Keratinocyte (primary cell): ENCODE results near the gene CTR9. TPM values are rescaled to one million over a fixed set of nuclear protein-coding genes. Genes with fewer than 3 reads are reported as not detected.
A peak's percentile ranks its signal among the peaks of the same experiment; 100 is the strongest.

ENCODE experiments used
- DNase-seq: peaks from one replicate; pipeline ENCODE4 v3.0.0-alpha.2; 2011; ENCODE audit warnings: low read depth, missing footprints, low spot score
- FAIRE-seq: peaks from 2 replicates; lab custom pipeline; 2011; peaks lifted over from hg19 to GRCh38; lab: Jason Lieb, UNC
- H2AFZ ChIP-seq: 2 replicates; pipeline ENCODE4 v1.6.0; 2012; ENCODE audit warnings: low read length, control low read depth, inconsistent platforms; ENCODE audit not compliant: control insufficient read depth
- H3K27ac ChIP-seq: 2 replicates; pipeline ENCODE4 v1.5.1; 2011; ENCODE audit warnings: low read length; ENCODE audit not compliant: control insufficient read depth, insufficient read depth
- H3K27me3 ChIP-seq: 3 replicates; pipeline ENCODE4 v1.6.0; 2011; ENCODE audit warnings: low read length; ENCODE audit not compliant: control insufficient read depth, insufficient read depth; ENCODE audit errors: extremely low read depth
- H3K36me3 ChIP-seq, 2 experiments: 2 replicates in 1 of 2; 3 replicates in 1 of 2; pipeline ENCODE4 v1.5.1; 2011; ENCODE audit warnings: low read length in 2 of 2, mild to moderate bottlenecking in 1 of 2; ENCODE audit not compliant: control insufficient read depth in 2 of 2, insufficient read depth in 2 of 2; ENCODE audit errors: extremely low read depth in 1 of 2
- H3K4me1 ChIP-seq: 3 replicates; pipeline ENCODE4 v1.5.1; 2011; ENCODE audit warnings: low read length; ENCODE audit not compliant: control insufficient read depth, insufficient read depth; ENCODE audit errors: extremely low read depth
- H3K4me2 ChIP-seq: 3 replicates; pipeline ENCODE4 v1.6.0; 2011; ENCODE audit warnings: low read depth, low read length; ENCODE audit not compliant: control insufficient read depth, insufficient read depth; ENCODE audit errors: extremely low read depth
- H3K4me3 ChIP-seq, 3 experiments: fragments of 200-600 bp in 1 of 3; sonication (generic) in 1 of 3; 2 replicates in 2 of 3; 3 replicates in 1 of 3; pipeline ENCODE4 v1.5.1; 2011 to 2016; ENCODE audit warnings: low read length in 3 of 3, mild to moderate bottlenecking in 3 of 3, control low read depth in 2 of 3, inconsistent platforms in 1 of 3, low read depth in 1 of 3, mixed read lengths in 1 of 3, mixed run types in 1 of 3, moderate library complexity in 1 of 3; ENCODE audit not compliant: control insufficient read depth in 2 of 3, insufficient read depth in 2 of 3; ENCODE audit errors: extremely low read depth in 1 of 3
- H3K79me2 ChIP-seq: 2 replicates; pipeline ENCODE4 v1.6.0; 2012; ENCODE audit warnings: low read length; ENCODE audit not compliant: control insufficient read depth, insufficient read depth
- H3K9ac ChIP-seq: 3 replicates; pipeline ENCODE4 v1.6.0; 2011; ENCODE audit warnings: low read length; ENCODE audit not compliant: control insufficient read depth, insufficient read depth; ENCODE audit errors: extremely low read depth
- H3K9me1 ChIP-seq: 3 replicates; pipeline ENCODE4 v1.6.0; 2011; ENCODE audit warnings: low read length; ENCODE audit not compliant: control insufficient read depth, insufficient read depth; ENCODE audit errors: extremely low read depth
- H3K9me3 ChIP-seq: 2 replicates; pipeline ENCODE4 v1.5.1; 2012; ENCODE audit warnings: low read depth, low read length; ENCODE audit not compliant: control insufficient read depth
- H4K20me1 ChIP-seq: 3 replicates; pipeline ENCODE4 v1.6.0; 2011; ENCODE audit warnings: low read length; ENCODE audit not compliant: control insufficient read depth, insufficient read depth; ENCODE audit errors: extremely low read depth
- CTCF ChIP-seq, 3 experiments: IDR thresholded peaks in 1 of 3; conservative IDR thresholded peaks in 1 of 3; optimal IDR thresholded peaks in 1 of 3; 2 replicates in 2 of 3; 3 replicates in 1 of 3; pipeline versions ENCODE3 to v1.5.1; 2011; ENCODE audit warnings: low read length in 3 of 3, mild to moderate bottlenecking in 3 of 3, moderate library complexity in 2 of 3, control low read depth in 1 of 3, inconsistent platforms in 1 of 3; ENCODE audit not compliant: insufficient read depth in 2 of 3; ENCODE audit errors: extremely low read depth in 1 of 3
- EZH2 ChIP-seq: IDR thresholded peaks from one replicate; pipeline ENCODE4 v1.6.1; 2012; ENCODE audit warnings: inconsistent platforms, mild to moderate bottlenecking, low read length, moderate library complexity
- dilution Hi-C: fragments of 300-500 bp; cut with MboI; formaldehyde crosslinking; loops from one replicate; pipeline ENCODE4 v1.7.0; 2020; ENCODE audit warnings: low sequenced_read_pairs; ENCODE audit not compliant: extremely low pct_ligation_motif_present
- polyA plus RNA-seq, 5 experiments: library from polyadenylated mRNA; depleted of rRNA in 3 of 5; stranded (reverse) in 3 of 5; stranded (forward) in 1 of 5; unstranded in 1 of 5; fragments of >200 nt; gene quantifications; 1 replicate in 1 of 5; 2 replicates in 3 of 5; 3 replicates in 1 of 5; pipeline versions ENCODE4 v1.2.1 to v1.2.3, GENCODE V29; 2011 to 2012; ENCODE audit warnings: missing spikeins in 2 of 5, low read depth in 1 of 5, low replicate concordance in 1 of 5

Gene CTR9
- polyA plus RNA-seq, 1 donor (not counting 4 experiments of a cell fraction or from before 2014, with no cell fraction given), result 21.8 TPM

- peaks cover 19% of the 10 kb centered on the region for H4K20me1 ChIP-seq
- peaks cover 2% of the 10 kb centered on the region for H3K9me1 ChIP-seq
- TF ChIP-seq EZH2, result no peak
- no peak for TF ChIP-seq CTCF (optimal IDR thresholded peaks at IDR 0.05 in 1 of 3, IDR thresholded peaks at IDR 0.05 in 1 of 3, conservative IDR thresholded peaks at IDR 0.05 in 1 of 3; ENCODE audit: extremely low read depth in 1 of 3, insufficient read depth in 2 of 3, low read length in 3 of 3)
- FAIRE-seq (no peak), DNase-seq (no peak)
- no peaks in the 10 kb centered on the region for H3K27me3 ChIP-seq
- H3K4me3 ChIP-seq, result peak overlapping the region; percentile 88 to 98 (median 98)
- H3K27ac ChIP-seq, result peak overlapping the region; percentile 95
- H2AFZ ChIP-seq, result no peak overlapping the region
- peak overlapping the region; percentile 99 for H3K9ac ChIP-seq
- H3K36me3 ChIP-seq, result peaks cover 18 to 49% of the 10 kb centered on the region in 2 experiments
- peak overlapping the region; percentile 85 for H3K4me2 ChIP-seq
- peaks cover 25% of the 10 kb centered on the region for H3K4me1 ChIP-seq
- H3K79me2 ChIP-seq, result peaks cover 48% of the 10 kb centered on the region
- dilution Hi-C loops, result no loop called here
- H3K9me3 ChIP-seq, result no peaks in the 10 kb centered on the region
Observed at GRCh38 chr11:10807493-10808234, 56.6 kb downstream of the CTR9 start.

- FAIRE-seq, result no peak
Observed at GRCh38 chr11:10808235-10808552, 57.1 kb downstream of the CTR9 start.

More at GRCh38 chr11:10808235-10808552, 57.1 kb downstream of the CTR9 start:
- no peaks in the 10 kb centered on the region for H3K27me3 ChIP-seq
- TF ChIP-seq CTCF (optimal IDR thresholded peaks at IDR 0.05 in 1 of 3, IDR thresholded peaks at IDR 0.05 in 1 of 3, conservative IDR thresholded peaks at IDR 0.05 in 1 of 3; ENCODE audit: extremely low read depth in 1 of 3, insufficient read depth in 2 of 3, low read length in 3 of 3) (no peak), EZH2 (no peak)
- H3K79me2 ChIP-seq, result peaks cover 46% of the 10 kb centered on the region
- H3K4me3 ChIP-seq, result peak overlapping the region; percentile 88 to 98 (median 98)
- DNase-seq, result no peak
- no peaks in the 10 kb centered on the region for H3K9me3 ChIP-seq
- H3K9ac ChIP-seq, result peak overlapping the region; percentile 99
- H3K4me2 ChIP-seq, result no peak overlapping the region
- peaks cover 25% of the 10 kb centered on the region for H3K4me1 ChIP-seq
- peaks cover 2% of the 10 kb centered on the region for H3K9me1 ChIP-seq
- peaks cover 17 to 44% of the 10 kb centered on the region in 2 experiments for H3K36me3 ChIP-seq
- peak overlapping the region; percentile 95 for H3K27ac ChIP-seq
- peaks cover 19% of the 10 kb centered on the region for H4K20me1 ChIP-seq
- dilution Hi-C loops, result no loop called here
- H2AFZ ChIP-seq, result peak overlapping the region; percentile 66
